LNCaP clone FGC (cell line): ENCODE results near the gene FZR1.
"Not testable (repeated sequence)": the region's sequence is repeated elsewhere in the genome, so short reads cannot be mapped to it uniquely, and the experiment has no call there.

Experiments used
- DNase-seq: peaks from one replicate; pipeline ENCODE4 v3.0.0-alpha.2; 2011; ENCODE audit warnings: low read depth
- H3K4me3 ChIP-seq: 2 replicates; pipeline ENCODE4 v1.5.1; 2011; ENCODE audit warnings: mild to moderate bottlenecking, low read depth, low read length, control low read depth
- CTCF ChIP-seq: IDR thresholded peaks from 2 replicates; pipeline ENCODE4 v1.5.1; 2012; ENCODE audit warnings: mild to moderate bottlenecking; ENCODE audit not compliant: control insufficient read depth, insufficient read depth; ENCODE audit errors: extremely low read depth

FZR1 gene

GRCh38 chr19:3576696-3577443 lies 70.8 kb downstream of the FZR1 start:
- no peak for TF ChIP-seq CTCF
- H3K4me3 ChIP-seq, result no peak overlapping the region
- DNase-seq, result no peak

GRCh38 chr19:3577723-3578344 lies 71.7 kb downstream of the FZR1 start:
- no peak overlapping the region for H3K4me3 ChIP-seq
- TF ChIP-seq CTCF, result no peak
- no peak for DNase-seq

- DNase-seq, result no peak
- H3K4me3 ChIP-seq, result no peak overlapping the region
- no peak for TF ChIP-seq CTCF
These were observed 72.3 kb downstream of the FZR1 start for GRCh38 chr19:3578390-3578789.

- no peak for DNase-seq
- no peak for TF ChIP-seq CTCF
- H3K4me3 ChIP-seq, result no peak overlapping the region
These were observed 74.2 kb downstream of the FZR1 start for GRCh38 chr19:3580156-3580934.

GRCh38 chr19:3581792-3582191 lies 75.7 kb downstream of the FZR1 start:
- H3K4me3 ChIP-seq, DNase-seq: not testable (repeated sequence)

GRCh38 chr19:3584036-3584802 lies 78.1 kb downstream of the FZR1 start:
- H3K4me3 ChIP-seq, DNase-seq: not testable (repeated sequence)

- H3K4me3 ChIP-seq, result no peak within 1 kb of the TSS
- DNase-seq, result no peak
These were observed 79.4 kb downstream of the FZR1 start, which contains the start of gene GIPC3 for GRCh38 chr19:3585301-3586126. GIPC3 (plus strand) TSS chr19:3585478; CDS start chr19:3585598, 120 bp downstream.

More at GRCh38 chr19:3585301-3586126, 79.4 kb downstream of the FZR1 start, which contains the start of gene GIPC3:
- TF ChIP-seq CTCF, result no peak
